Peyer's patch (tissue), 4 donors: ENCODE data around the gene PLAAT2.

Experiments used
- POLR2A ChIP-seq, 2 donors: fragments of 450-650 bp; IDR thresholded peaks; one replicate each; pipeline ENCODE4 v1.5.1; 2017; ENCODE audit warnings: antibody characterized with exemption in 2 of 2, mild to moderate bottlenecking in 2 of 2, moderate library complexity in 2 of 2
- TF ChIP-seq, protein P1 (sequence below), 6 experiments: fragments of 450-650 bp in 4 of 6; fragments of 200-600 bp in 2 of 6; sonication (generic) in 1 of 6; IDR thresholded peaks; one replicate each; pipeline ENCODE4 v1.5.1; 2017 to 2019; ENCODE audit warnings: antibody characterized with exemption in 6 of 6, mild to moderate bottlenecking in 3 of 6, moderate library complexity in 1 of 6

DNA sequence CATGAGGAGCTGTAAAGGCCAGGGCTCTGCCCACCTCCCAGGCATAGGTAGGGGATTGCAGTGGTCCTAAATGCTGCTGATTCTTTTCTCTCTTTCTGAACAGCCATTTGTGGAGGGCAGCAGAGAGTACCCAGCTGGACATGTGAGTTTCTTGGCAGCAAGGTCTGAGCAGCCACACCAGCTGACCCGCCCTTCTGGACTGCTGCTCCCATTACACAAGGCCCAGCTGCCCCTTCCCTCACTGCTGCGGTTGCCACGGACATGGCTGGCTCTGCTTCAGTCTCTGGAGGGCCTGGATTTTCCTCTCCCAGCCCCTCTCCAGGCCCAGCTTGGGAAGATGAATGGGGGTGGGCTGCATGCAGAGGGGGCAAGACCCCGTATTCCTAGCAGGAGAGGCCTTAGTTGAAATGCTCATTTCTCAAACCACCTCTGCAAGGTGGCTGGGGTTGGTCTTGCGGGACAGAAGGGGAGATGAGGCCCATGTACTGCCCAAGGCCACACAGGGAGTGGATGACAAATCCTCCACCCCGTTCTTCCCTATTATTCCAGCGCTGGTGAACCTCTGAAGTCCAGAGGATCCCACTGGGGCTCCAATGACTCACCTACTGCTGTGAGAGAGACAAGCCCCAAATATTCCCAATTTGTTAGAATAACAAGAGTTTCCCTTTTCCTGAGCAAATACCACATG, 52.7 kb downstream of the PLAAT2 start:
- TF ChIP-seq, protein P1, sequence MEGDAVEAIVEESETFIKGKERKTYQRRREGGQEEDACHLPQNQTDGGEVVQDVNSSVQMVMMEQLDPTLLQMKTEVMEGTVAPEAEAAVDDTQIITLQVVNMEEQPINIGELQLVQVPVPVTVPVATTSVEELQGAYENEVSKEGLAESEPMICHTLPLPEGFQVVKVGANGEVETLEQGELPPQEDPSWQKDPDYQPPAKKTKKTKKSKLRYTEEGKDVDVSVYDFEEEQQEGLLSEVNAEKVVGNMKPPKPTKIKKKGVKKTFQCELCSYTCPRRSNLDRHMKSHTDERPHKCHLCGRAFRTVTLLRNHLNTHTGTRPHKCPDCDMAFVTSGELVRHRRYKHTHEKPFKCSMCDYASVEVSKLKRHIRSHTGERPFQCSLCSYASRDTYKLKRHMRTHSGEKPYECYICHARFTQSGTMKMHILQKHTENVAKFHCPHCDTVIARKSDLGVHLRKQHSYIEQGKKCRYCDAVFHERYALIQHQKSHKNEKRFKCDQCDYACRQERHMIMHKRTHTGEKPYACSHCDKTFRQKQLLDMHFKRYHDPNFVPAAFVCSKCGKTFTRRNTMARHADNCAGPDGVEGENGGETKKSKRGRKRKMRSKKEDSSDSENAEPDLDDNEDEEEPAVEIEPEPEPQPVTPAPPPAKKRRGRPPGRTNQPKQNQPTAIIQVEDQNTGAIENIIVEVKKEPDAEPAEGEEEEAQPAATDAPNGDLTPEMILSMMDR (IDR thresholded peaks at IDR 0.05), result no peak
- no peak for TF ChIP-seq POLR2A (IDR thresholded peaks at IDR 0.05)
